HPDE6-E6E7 (cell line): Measurements from ENCODE around the gene FGFBP3.

Experiments
- DNase-seq: peaks from one replicate; pipeline ENCODE4 v3.0.0; 2011; ENCODE audit warnings: missing footprints; ENCODE audit errors: extremely low spot score

FGFBP3 gene

GRCh38 chr10:91856637-91857036 is 52.6 kb downstream of the FGFBP3 start:
- no peak for DNase-seq
